HEK293 (cell line): ENCODE results near the gene FHL1.

Experiments
- CTCF ChIA-PET: fragments of 350-600 bp; formaldehyde crosslinking; extraction: SDS; loops from one replicate; lab custom pipeline; 2021; ENCODE audit warnings: antibody characterized with exemption; lab: Yijun Ruan, JAX
- POLR2A ChIA-PET: fragments of 300-600 bp; formaldehyde crosslinking; extraction: SDS; loops from one replicate; lab custom pipeline; 2020; ENCODE audit warnings: antibody characterized with exemption, inconsistent platforms; lab: Yijun Ruan, JAX
- H3K27ac ChIP-seq: fragments of 200-500 bp; sonication (Bioruptor generic); 2 replicates; pipeline ENCODE4 v1.5.1; 2014; ENCODE audit warnings: low read depth, low read length, control low read depth, inconsistent platforms; ENCODE audit errors: extremely low read depth
- H3K36me3 ChIP-seq, 2 experiments: fragments of 200-500 bp in 1 of 2; sonication (Bioruptor generic) in 1 of 2; 1 replicate in 1 of 2; 2 replicates in 1 of 2; pipeline ENCODE4 v1.5.1; 2014 to 2017; ENCODE audit warnings: inconsistent platforms in 2 of 2, low read length in 2 of 2; ENCODE audit not compliant: control insufficient read depth in 2 of 2, insufficient read depth in 1 of 2
- H3K4me1 ChIP-seq: fragments of 200-500 bp; sonication (Bioruptor generic); 2 replicates; pipeline ENCODE4 v1.5.1; 2014; ENCODE audit warnings: mild to moderate bottlenecking, low read length, inconsistent platforms; ENCODE audit not compliant: control insufficient read depth, insufficient read depth
- H3K4me3 ChIP-seq: 2 replicates; pipeline ENCODE4 v1.5.1; 2011; ENCODE audit warnings: low read depth, mild to moderate bottlenecking, control low read depth, low read length, moderate library complexity
- H3K9me3 ChIP-seq: fragments of 200-500 bp; sonication (Bioruptor generic); 2 replicates; pipeline ENCODE4 v1.5.1; 2014; ENCODE audit warnings: low read depth, low read length, inconsistent platforms; ENCODE audit not compliant: control insufficient read depth, insufficient read depth
- PRDM1 ChIP-seq: fragments of 450-650 bp; formaldehyde crosslinking; IDR thresholded peaks from 2 replicates; pipeline ENCODE4; 2016; ENCODE audit warnings: missing biosample characterization, missing genetic modification characterization
- REST ChIP-seq: fragments of 450-650 bp; formaldehyde crosslinking; IDR thresholded peaks from 2 replicates; pipeline ENCODE4 v1.5.1; 2016; ENCODE audit warnings: missing biosample characterization, missing genetic modification characterization
- ZNF10 ChIP-seq: fragments of 450-650 bp; formaldehyde crosslinking; IDR thresholded peaks from 2 replicates; pipeline ENCODE4 v1.5.1; 2017; ENCODE audit warnings: missing biosample characterization, missing genetic modification characterization
- ZNF132 ChIP-seq: fragments of 450-650 bp; formaldehyde crosslinking; IDR thresholded peaks from 2 replicates; pipeline ENCODE4 v1.5.1; 2017; ENCODE audit warnings: missing biosample characterization, missing genetic modification characterization, borderline replicate concordance
- ZNF146 ChIP-seq: fragments of 450-650 bp; formaldehyde crosslinking; IDR thresholded peaks from 2 replicates; pipeline ENCODE4 v1.5.1; 2016; ENCODE audit warnings: missing biosample characterization, missing genetic modification characterization
- ZNF148 ChIP-seq: fragments of 450-650 bp; formaldehyde crosslinking; IDR thresholded peaks from 2 replicates; pipeline ENCODE4 v1.5.0; 2017; ENCODE audit warnings: missing biosample characterization, missing genetic modification characterization, borderline replicate concordance
- ZNF184 ChIP-seq: fragments of 450-650 bp; IDR thresholded peaks from 2 replicates; pipeline ENCODE4 v1.5.1; 2018; ENCODE audit warnings: missing biosample characterization, mild to moderate bottlenecking, missing genetic modification characterization
- ZNF292 ChIP-seq: fragments of 450-650 bp; formaldehyde crosslinking; IDR thresholded peaks from 2 replicates; pipeline ENCODE4 v1.5.1; 2016; ENCODE audit warnings: low read depth, missing biosample characterization, missing genetic modification characterization, borderline replicate concordance
- ZNF514 ChIP-seq: fragments of 450-650 bp; formaldehyde crosslinking; IDR thresholded peaks from 2 replicates; pipeline ENCODE4 v1.5.1; 2016; ENCODE audit warnings: missing biosample characterization, missing genetic modification characterization
- TF ChIP-seq, protein P1 (sequence below): fragments of 450-650 bp; formaldehyde crosslinking; IDR thresholded peaks from 2 replicates; pipeline ENCODE4 v1.5.1; 2016; ENCODE audit warnings: missing biosample characterization, missing genetic modification characterization
- TF ChIP-seq, protein P2 (sequence below): fragments of 450-650 bp; formaldehyde crosslinking; IDR thresholded peaks from 2 replicates; pipeline ENCODE4 v1.5.1; 2017; ENCODE audit warnings: missing biosample characterization, missing genetic modification characterization

FHL1 gene

DNA sequence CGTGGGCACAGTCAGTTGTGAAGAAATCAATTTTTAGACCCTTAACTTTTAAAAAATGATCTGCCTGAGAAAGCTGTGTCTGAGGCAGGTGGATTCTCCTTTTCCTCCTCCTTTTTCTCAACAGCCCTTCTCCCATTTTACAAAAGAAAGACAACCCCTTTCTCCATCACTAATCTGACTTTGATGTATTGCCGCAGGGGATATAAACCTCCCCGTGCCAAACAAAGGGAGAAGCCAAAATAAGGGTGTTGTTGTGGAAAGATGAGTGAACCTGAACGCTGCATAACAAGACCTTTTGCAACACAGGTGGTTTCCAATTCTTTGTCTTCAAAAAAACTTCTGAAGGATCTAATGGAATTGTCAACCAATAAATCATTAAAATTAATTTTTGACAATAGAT is 8.4 kb upstream of the FHL1 start:
- no peaks in the 10 kb centered on the region for H3K4me1 ChIP-seq
- H3K9me3 ChIP-seq: no peaks in the 10 kb centered on the region
- no peak overlapping the region for H3K27ac ChIP-seq
- no peak overlapping the region for H3K4me3 ChIP-seq
- ChIA-PET POLR2A (interaction anchor here (0.6 kb wide), 1 partner anchor 21 kb away, joined by 4 read pairs; no protein-coding TSS in a partner anchor), CTCF (interaction anchor here (0.6 kb wide), 1 partner anchor 8 kb away, joined by 4 read pairs; no protein-coding TSS in a partner anchor)
- TF ChIP-seq PRDM1 (tag by site-specific recombination) (no peak), ZNF514 (tag by site-specific recombination) (no peak), ZNF10 (tag by site-specific recombination) (no peak), REST (no peak), ZNF148 (tag by site-specific recombination) (no peak)
- TF ChIP-seq, protein P1, sequence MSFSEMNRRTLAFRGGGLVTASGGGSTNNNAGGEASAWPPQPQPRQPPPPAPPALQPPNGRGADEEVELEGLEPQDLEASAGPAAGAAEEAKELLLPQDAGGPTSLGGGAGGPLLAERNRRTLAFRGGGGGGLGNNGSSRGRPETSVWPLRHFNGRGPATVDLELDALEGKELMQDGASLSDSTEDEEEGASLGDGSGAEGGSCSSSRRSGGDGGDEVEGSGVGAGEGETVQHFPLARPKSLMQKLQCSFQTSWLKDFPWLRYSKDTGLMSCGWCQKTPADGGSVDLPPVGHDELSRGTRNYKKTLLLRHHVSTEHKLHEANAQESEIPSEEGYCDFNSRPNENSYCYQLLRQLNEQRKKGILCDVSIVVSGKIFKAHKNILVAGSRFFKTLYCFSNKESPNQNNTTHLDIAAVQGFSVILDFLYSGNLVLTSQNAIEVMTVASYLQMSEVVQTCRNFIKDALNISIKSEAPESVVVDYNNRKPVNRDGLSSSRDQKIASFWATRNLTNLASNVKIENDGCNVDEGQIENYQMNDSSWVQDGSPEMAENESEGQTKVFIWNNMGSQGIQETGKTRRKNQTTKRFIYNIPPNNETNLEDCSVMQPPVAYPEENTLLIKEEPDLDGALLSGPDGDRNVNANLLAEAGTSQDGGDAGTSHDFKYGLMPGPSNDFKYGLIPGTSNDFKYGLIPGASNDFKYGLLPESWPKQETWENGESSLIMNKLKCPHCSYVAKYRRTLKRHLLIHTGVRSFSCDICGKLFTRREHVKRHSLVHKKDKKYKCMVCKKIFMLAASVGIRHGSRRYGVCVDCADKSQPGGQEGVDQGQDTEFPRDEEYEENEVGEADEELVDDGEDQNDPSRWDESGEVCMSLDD: no peak
- no peaks in the 10 kb centered on the region for H3K36me3 ChIP-seq

DNA sequence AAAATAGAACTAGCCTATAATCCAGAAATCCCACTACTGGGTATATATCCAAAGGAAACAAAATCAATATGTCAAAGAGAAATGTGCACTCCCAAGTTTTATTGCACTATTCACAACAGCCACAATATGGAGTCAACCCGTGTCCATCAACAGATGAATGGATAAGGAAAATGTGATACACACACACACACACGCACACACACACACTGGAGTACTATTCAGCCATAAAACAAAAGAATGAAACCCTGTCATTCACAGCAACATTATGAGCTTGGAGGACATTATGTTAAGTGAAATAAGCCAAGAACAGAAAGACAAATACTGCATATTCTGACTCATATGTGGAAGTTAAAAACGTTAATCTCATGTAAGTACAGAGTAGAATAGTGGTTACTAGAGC is 5.8 kb upstream of the FHL1 start:
- H3K9me3 ChIP-seq: no peaks in the 10 kb centered on the region
- TF ChIP-seq ZNF132 (tag by site-specific recombination) (no peak), ZNF292 (no peak), ZNF184 (tag by site-specific recombination) (peak; percentile 88; the same call in 1 of the 2 replicates), ZNF146 (peak; percentile 69), REST (no peak)
- TF ChIP-seq, protein P2, sequence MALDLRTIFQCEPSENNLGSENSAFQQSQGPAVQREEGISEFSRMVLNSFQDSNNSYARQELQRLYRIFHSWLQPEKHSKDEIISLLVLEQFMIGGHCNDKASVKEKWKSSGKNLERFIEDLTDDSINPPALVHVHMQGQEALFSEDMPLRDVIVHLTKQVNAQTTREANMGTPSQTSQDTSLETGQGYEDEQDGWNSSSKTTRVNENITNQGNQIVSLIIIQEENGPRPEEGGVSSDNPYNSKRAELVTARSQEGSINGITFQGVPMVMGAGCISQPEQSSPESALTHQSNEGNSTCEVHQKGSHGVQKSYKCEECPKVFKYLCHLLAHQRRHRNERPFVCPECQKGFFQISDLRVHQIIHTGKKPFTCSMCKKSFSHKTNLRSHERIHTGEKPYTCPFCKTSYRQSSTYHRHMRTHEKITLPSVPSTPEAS: peak; percentile 79
- H3K4me1 ChIP-seq: no peaks in the 10 kb centered on the region; the same call in 1 of the 2 replicates
- ChIA-PET CTCF (interaction anchor here (0.5 to 2.1 kb wide), 2 partner anchors 11 to 22 kb away, joined by 4 to 6 read pairs; no protein-coding TSS in a partner anchor), POLR2A (no interaction called here)
- no peak overlapping the region for H3K4me3 ChIP-seq
- no peak overlapping the region for H3K27ac ChIP-seq
- H3K36me3 ChIP-seq: no peaks in the 10 kb centered on the region
